ENCODE data around the gene KXD1.

DNA sequence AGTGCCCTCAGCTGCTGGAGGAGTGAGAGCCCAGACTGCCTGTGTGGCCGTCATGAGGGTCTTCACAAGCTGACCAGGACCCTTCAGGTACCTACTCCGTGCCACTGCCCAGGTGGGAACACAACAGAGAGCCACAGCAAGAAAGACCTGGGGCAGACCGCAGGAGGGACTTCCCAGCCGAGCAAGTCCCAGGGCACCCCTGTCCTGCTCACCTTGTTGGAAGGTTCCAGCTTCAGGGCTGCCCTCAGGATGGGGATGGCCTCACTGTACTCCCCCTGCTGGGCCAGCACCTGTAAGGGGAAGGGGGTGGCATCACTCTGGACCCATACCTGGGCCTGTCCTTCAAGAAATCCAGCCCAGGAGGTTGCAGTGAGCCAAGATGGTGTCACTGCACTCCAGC, 24.6 kb upstream of the KXD1 start:
- TF ChIP-seq, protein P1, sequence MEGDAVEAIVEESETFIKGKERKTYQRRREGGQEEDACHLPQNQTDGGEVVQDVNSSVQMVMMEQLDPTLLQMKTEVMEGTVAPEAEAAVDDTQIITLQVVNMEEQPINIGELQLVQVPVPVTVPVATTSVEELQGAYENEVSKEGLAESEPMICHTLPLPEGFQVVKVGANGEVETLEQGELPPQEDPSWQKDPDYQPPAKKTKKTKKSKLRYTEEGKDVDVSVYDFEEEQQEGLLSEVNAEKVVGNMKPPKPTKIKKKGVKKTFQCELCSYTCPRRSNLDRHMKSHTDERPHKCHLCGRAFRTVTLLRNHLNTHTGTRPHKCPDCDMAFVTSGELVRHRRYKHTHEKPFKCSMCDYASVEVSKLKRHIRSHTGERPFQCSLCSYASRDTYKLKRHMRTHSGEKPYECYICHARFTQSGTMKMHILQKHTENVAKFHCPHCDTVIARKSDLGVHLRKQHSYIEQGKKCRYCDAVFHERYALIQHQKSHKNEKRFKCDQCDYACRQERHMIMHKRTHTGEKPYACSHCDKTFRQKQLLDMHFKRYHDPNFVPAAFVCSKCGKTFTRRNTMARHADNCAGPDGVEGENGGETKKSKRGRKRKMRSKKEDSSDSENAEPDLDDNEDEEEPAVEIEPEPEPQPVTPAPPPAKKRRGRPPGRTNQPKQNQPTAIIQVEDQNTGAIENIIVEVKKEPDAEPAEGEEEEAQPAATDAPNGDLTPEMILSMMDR (IDR thresholded peaks at IDR 0.05; ENCODE audit: low read depth, low read length, poor library complexity, severe bottlenecking) = no peak
- TF ChIP-seq EZH2phosphoT487 (IDR thresholded peaks at IDR 0.05; ENCODE audit: borderline replicate concordance, low read length) = no peak
